HUES64 (cell line): ENCODE results near the gene FAM204A.

Experiments used
- H3K27ac ChIP-seq: 2 replicates; pipeline ENCODE4 v1.7.0; 2013; ENCODE audit warnings: low read depth, low read length, inconsistent platforms
- H3K27me3 ChIP-seq: 2 replicates; pipeline ENCODE4 v1.6.1; 2013; ENCODE audit warnings: mild to moderate bottlenecking, low read length; ENCODE audit not compliant: insufficient read depth
- H3K36me3 ChIP-seq: 2 replicates; pipeline ENCODE4 v1.6.1; 2013; ENCODE audit warnings: mild to moderate bottlenecking, low read length; ENCODE audit not compliant: insufficient read depth
- H3K4me1 ChIP-seq: 2 replicates; pipeline ENCODE4 v1.6.1; 2013; ENCODE audit warnings: mild to moderate bottlenecking, low read length, moderate library complexity; ENCODE audit not compliant: insufficient read depth
- H3K4me3 ChIP-seq: 2 replicates; pipeline ENCODE4 v1.5.1; 2013; ENCODE audit warnings: mild to moderate bottlenecking, low read length, moderate library complexity
- H3K9ac ChIP-seq: 2 replicates; pipeline ENCODE4 v1.6.1; 2013; ENCODE audit warnings: mild to moderate bottlenecking, low read depth, low read length
- H3K9me3 ChIP-seq: 2 replicates; pipeline ENCODE4 v1.6.1; 2013; ENCODE audit warnings: low read depth, low read length; ENCODE audit not compliant: insufficient read depth
- WGBS: fragments of 150-250, 120-280 bp; methylation state at CpG from one replicate; pipeline ENCODE4 v1.1.7; 2013; ENCODE audit warnings: missing lambda C conversion rate; 5-methylcytosine and 5-hydroxymethylcytosine counted together

Gene FAM204A

DNA sequence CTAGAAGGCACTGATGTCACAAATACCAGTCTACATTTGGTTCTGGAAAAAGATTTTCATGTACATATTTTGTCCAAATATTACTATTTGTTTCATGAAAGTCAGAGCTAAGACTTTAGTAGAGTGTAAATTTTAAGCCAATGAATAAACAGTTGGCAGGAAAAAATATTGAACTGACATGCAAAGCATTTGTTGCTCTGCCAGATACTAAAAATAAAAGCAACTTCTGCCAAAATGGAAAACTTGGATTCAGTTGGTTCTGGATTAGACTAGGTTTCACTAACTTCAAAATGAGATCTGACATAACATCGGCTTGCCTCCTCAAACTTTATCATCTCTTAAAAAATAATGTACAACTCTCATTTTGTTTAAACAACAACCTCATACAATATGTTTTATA, 34.9 kb downstream of the FAM204A start:
- WGBS = 100% methylated on average over 1 of the region's 1 CpG
- H3K27me3 ChIP-seq = no peaks in the 10 kb centered on the region
- peaks cover 60% of the 10 kb centered on the region for H3K36me3 ChIP-seq
- no peak overlapping the region for H3K4me3 ChIP-seq
- H3K4me1 ChIP-seq = peaks cover 5% of the 10 kb centered on the region; the same call in 1 of the 2 replicates
- H3K9me3 ChIP-seq = no peaks in the 10 kb centered on the region
- no peak overlapping the region for H3K27ac ChIP-seq
- no peak overlapping the region for H3K9ac ChIP-seq

- Histone ChIP-seq H3K9me3 (no peaks in the 10 kb centered on the region), H3K27ac (no peak overlapping the region), H3K4me1 (peaks cover 5% of the 10 kb centered on the region; the same call in 1 of the 2 replicates), H3K27me3 (no peaks in the 10 kb centered on the region), H3K36me3 (peaks cover 49% of the 10 kb centered on the region), H3K4me3 (no peak overlapping the region), H3K9ac (no peak overlapping the region)
- 100% methylated on average over 1 of the region's 1 CpG for WGBS
These were observed 36.4 kb downstream of the FAM204A start for GRCh38 chr10:118305730-118306129.

DNA sequence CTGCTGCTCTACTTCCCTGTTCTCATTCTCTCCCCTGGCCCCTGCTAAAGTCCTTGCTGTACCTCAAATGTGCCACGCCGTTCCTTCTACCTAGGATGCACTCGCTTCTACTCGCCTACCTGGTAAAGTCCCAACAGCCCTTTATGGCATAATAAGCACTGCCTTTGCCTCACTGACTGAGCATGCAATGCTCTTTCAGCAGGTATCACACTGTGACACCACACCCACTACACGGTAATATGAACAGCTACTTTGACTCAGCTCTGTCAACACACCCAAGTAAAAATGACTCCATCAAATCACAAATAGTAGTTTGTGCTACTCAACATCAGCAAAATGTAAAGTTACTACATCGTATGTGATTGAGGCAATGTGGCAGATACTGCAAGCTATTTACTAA, 37.6 kb downstream of the FAM204A start:
- Histone ChIP-seq H3K4me3 (no peak overlapping the region), H3K36me3 (peaks cover 37% of the 10 kb centered on the region), H3K27me3 (no peaks in the 10 kb centered on the region), H3K9me3 (no peaks in the 10 kb centered on the region), H3K4me1 (peaks cover 5% of the 10 kb centered on the region; the same call in 1 of the 2 replicates), H3K9ac (no peak overlapping the region), H3K27ac (no peak overlapping the region)
- 94% methylated on average over 6 of the region's 6 CpGs for WGBS

- Histone ChIP-seq H3K27ac (no peak overlapping the region), H3K9me3 (no peaks in the 10 kb centered on the region), H3K9ac (no peak overlapping the region), H3K27me3 (no peaks in the 10 kb centered on the region), H3K36me3 (peaks cover 9% of the 10 kb centered on the region), H3K4me1 (peaks cover 5% of the 10 kb centered on the region; the same call in 1 of the 2 replicates), H3K4me3 (no peak overlapping the region)
- WGBS = 88% methylated on average over 2 of the region's 2 CpGs
These were observed 40.9 kb downstream of the FAM204A start for GRCh38 chr10:118301211-118301610.

DNA sequence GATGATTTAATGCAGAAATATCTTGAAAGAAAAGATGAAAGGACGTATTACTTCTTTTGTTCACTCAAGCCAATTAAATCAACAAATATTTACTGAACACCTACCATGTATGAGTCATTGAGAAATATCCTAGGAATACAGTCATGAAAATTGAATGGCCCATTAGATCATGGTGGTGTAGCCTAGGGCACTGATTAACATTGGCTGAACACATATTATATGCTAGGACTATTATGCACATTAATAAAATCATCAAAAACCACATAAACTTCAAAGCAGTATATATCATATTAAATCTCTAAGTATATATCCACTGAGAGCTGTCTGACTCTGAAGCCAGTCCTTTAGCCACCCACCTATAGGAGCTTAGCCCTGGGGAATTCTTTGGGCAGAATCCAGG, 41.8 kb downstream of the FAM204A start:
- H3K9me3 ChIP-seq = no peaks in the 10 kb centered on the region
- peaks cover 7% of the 10 kb centered on the region; the same call in 1 of the 2 replicates for H3K36me3 ChIP-seq
- WGBS = no CpG with 5 or more reads among the region's 1 CpG
- H3K4me1 ChIP-seq = peaks cover 5% of the 10 kb centered on the region
- no peak overlapping the region for H3K4me3 ChIP-seq
- H3K9ac ChIP-seq = no peak overlapping the region
- no peak overlapping the region for H3K27ac ChIP-seq
- H3K27me3 ChIP-seq = no peaks in the 10 kb centered on the region

DNA sequence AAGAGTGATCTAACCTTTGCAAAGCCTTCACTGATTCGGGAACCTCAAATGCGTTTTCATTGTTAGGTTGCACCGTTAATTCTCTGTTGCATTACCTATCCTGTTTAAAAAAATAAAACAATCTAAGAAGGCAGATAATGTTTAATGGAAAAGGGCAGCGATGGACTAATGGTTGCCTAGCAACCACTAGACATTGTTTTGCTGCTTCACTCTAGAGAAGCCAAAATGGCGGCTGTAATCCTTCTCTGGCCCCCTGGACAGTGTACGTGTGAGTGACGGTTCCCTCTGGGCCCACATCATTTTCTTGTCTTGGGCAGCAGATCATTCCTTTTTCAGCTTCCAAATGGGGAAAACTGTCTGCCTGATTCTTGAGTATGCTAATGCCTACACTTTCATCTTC, 43.3 kb downstream of the FAM204A start:
- no peak overlapping the region for H3K27ac ChIP-seq
- H3K36me3 ChIP-seq = no peaks in the 10 kb centered on the region
- H3K4me1 ChIP-seq = peaks cover 12% of the 10 kb centered on the region
- no peak overlapping the region for H3K9ac ChIP-seq
- H3K27me3 ChIP-seq = no peaks in the 10 kb centered on the region
- H3K4me3 ChIP-seq = no peak overlapping the region
- no peaks in the 10 kb centered on the region for H3K9me3 ChIP-seq
- WGBS = 87% methylated on average over 7 of the region's 7 CpGs

DNA sequence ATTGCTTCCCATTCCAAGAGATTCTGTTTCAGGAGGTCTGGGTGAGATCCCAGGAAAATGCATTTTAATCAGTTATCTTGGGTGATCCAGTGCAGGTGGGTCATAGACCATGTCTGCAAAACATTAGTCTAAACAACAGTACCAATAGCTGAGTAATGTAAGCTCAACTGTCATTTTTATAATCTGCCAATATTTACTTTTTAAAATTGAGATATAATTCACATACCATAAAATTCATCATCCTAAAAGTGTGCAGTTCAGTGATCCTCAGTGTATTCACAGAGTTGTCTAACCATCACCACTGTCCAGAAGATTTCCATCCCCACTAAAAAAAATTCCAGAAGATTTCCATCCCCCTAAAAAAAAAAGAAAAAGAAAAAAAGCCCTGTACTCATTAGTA, 51.0 kb downstream of the FAM204A start:
- H3K4me3 ChIP-seq = no peak overlapping the region
- no peak overlapping the region for H3K9ac ChIP-seq
- no peaks in the 10 kb centered on the region for H3K36me3 ChIP-seq
- no peaks in the 10 kb centered on the region for H3K27me3 ChIP-seq
- no peaks in the 10 kb centered on the region for H3K9me3 ChIP-seq
- peaks cover 14% of the 10 kb centered on the region for H3K4me1 ChIP-seq
- H3K27ac ChIP-seq = no peak overlapping the region

DNA sequence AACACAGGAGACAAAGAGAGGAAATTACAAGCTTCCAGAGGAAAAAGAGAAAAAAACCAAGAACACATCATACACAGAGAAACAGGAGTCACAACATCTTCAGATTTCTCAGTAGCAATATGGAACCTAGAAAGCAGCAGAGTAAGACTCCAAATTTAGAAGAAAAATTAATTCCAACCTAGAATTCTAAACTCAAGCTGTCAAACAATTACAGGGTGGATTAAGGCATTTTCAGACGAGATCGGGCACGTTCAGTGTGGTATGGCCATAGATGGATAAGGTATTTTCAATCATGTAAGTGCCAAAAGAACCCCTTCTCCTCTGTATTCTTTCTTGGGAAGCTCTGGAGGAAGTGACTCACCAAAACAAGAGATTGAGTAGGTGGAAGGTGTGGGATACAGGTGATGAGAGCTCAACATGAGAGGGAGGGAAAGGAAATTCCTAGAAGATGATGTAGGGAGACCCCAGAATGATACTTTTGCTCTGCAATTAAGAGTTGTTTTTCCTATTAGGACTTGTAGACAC, 51.6 kb downstream of the FAM204A start:
- Histone ChIP-seq H3K27me3 (no peaks in the 10 kb centered on the region), H3K9me3 (no peaks in the 10 kb centered on the region), H3K4me3 (no peak overlapping the region), H3K36me3 (no peaks in the 10 kb centered on the region), H3K9ac (no peak overlapping the region), H3K27ac (no peak overlapping the region), H3K4me1 (peaks cover 18% of the 10 kb centered on the region)
- WGBS = 100% methylated on average over 3 of the region's 3 CpGs

GRCh38 chr10:118287076-118287806, 54.9 kb downstream of the FAM204A start:
- no peaks in the 10 kb centered on the region for H3K27me3 ChIP-seq
- 95% methylated on average over 9 of the region's 9 CpGs for WGBS
- H3K9me3 ChIP-seq = no peaks in the 10 kb centered on the region

GRCh38 chr10:118286051-118286838, 55.9 kb downstream of the FAM204A start:
- Histone ChIP-seq H3K36me3 (no peaks in the 10 kb centered on the region), H3K9me3 (no peaks in the 10 kb centered on the region), H3K27me3 (no peaks in the 10 kb centered on the region), H3K9ac (no peak overlapping the region), H3K4me1 (peaks cover 11% of the 10 kb centered on the region), H3K27ac (no peak overlapping the region), H3K4me3 (no peak overlapping the region)
- WGBS = 57% methylated on average over 16 of the region's 17 CpGs

More at GRCh38 chr10:118287076-118287806, 54.9 kb downstream of the FAM204A start:
- Histone ChIP-seq H3K4me3 (no peak overlapping the region), H3K36me3 (no peaks in the 10 kb centered on the region), H3K4me1 (peaks cover 11% of the 10 kb centered on the region), H3K27ac (no peak overlapping the region), H3K9ac (no peak overlapping the region)

DNA sequence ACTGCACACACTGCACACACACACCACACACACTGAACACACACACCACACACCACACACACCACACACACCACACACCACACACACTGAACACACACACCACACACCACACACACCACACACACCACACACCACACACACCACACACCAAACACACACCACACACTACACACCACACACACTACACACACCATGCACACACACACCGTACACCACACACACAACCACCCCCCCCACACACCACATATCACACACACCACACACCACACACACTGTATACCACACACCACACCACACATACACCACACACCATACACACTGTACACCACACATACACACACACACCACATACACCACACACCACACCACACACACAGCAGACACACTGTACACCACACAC, 59.5 kb downstream of the FAM204A start:
- H3K36me3 ChIP-seq = no peaks in the 10 kb centered on the region
- peaks cover 11% of the 10 kb centered on the region for H3K4me1 ChIP-seq
- no peak overlapping the region for H3K27ac ChIP-seq
- no peaks in the 10 kb centered on the region for H3K27me3 ChIP-seq
- H3K9ac ChIP-seq = no peak overlapping the region
- 89% methylated on average over 1 of the region's 1 CpG for WGBS
- H3K9me3 ChIP-seq = peaks cover 6% of the 10 kb centered on the region; the same call in 1 of the 2 replicates
- no peak overlapping the region for H3K4me3 ChIP-seq
